NCI-H146 treated with DMSO at 0.1 percent for 48 hours (cell line): Measurements from ENCODE around the gene MLPH.
A peak's percentile ranks its signal among the peaks of the same experiment; 100 is the strongest.

Source experiments
- DNase-seq: peaks from one replicate; lab custom pipeline; 2025; ENCODE audit not compliant: unreplicated experiment; lab: John Stamatoyannopoulos, UW

MLPH gene

GRCh38 chr2:237475704-237476141 is 11.3 kb upstream of the MLPH start:
- DNase-seq: peak; percentile 52

DNA sequence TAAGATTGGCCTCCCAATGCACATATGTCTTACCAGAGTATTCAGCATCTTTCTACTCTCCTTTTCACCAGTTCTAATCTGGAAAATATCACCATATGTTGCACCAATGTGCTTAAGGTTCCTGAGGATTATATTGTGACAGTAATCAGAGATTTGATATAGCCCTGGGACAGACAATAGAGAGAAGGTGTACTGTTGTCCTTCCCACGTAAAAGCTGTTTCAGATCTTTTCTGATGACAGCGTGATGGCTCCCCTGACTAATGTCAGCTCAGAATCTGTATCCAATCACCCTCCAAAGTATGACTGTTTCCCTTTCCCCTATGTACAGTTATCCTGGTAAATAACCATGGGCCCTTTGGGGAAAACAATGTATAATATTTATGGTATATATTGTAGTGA is 9.0 kb upstream of the MLPH start:
- DNase-seq: no peak

- DNase-seq: no peak
These were observed 8.1 kb upstream of the MLPH start for GRCh38 chr2:237478979-237479378.

DNA sequence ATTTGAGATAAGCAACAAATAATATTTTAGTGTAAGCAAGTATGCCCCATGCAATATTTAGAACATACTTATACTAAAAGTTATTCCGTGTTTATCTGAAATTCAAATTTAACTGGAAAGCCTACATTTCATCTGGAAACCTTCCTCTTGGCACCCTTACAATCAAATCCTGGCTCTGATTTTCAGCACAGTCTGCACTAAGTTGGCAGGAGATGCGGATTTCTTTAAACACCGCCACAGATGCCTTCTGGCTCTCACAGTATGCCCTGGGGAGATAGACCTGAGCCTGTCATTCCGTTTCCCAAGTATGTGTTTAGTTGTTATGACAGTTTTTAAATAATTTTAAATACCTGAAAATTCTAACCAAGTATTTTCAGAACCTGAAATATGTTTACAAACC is 7.3 kb upstream of the MLPH start:
- no peak for DNase-seq

DNA sequence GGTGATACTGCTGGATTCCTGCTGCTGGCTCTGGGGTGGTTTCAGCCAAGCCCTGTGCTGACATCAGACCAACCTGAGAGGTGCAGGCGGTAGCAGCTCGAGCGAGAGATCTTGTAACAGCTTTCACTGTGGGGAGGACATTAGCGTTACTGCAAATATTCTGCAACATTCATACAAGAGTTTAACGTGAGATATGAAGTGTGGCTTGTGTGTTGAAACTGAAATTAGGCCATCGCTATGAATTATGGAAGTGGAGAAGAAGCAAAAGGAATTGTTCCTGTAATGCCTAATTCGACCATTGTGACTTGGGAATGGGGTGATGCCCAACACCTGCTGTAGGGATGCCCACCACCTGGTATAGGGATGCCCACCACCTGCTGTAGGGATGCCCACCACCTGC is 6.5 kb upstream of the MLPH start:
- no peak for DNase-seq

GRCh38 chr2:237480988-237481525 is 6.0 kb upstream of the MLPH start:
- no peak for DNase-seq

- peak; percentile 96 for DNase-seq
These were observed 4.6 kb upstream of the MLPH start for GRCh38 chr2:237482485-237482884.

- DNase-seq: no peak
These were observed 3.9 kb upstream of the MLPH start for GRCh38 chr2:237483018-237483731.

GRCh38 chr2:237485304-237485703 is 1.7 kb upstream of the MLPH start:
- DNase-seq: peak; percentile 30

- DNase-seq: no peak
These were observed 1.2 kb upstream of the MLPH start for GRCh38 chr2:237485844-237486243.

- DNase-seq: no peak
These were observed 675 bp upstream of the MLPH start for GRCh38 chr2:237486334-237486818.

DNA sequence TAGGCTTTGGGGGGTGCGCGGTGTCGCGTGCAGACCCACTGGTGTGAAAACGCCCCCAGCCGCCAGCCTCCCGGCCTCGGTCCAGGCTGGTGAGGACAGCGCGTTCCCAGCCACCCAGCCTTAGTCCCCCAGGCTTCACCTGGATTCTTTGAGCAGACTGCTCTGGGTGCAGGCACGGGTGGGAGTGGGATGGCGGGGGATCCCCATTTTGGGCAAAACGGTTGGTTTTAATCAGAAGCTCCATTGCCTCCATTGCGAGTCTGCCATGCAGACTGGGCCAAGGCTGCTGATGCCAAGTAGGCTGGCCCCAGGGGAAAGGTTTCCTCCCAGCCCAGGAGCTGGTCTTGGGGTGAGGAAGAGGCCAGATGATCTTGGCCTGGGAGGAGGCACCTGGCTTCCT is 445 bp downstream of the MLPH start:
- no peak for DNase-seq

GRCh38 chr2:237488295-237488694 is 1.2 kb downstream of the MLPH start:
- DNase-seq: no peak

- no peak for DNase-seq
These were observed 2.1 kb downstream of the MLPH start for GRCh38 chr2:237488901-237489860.

DNA sequence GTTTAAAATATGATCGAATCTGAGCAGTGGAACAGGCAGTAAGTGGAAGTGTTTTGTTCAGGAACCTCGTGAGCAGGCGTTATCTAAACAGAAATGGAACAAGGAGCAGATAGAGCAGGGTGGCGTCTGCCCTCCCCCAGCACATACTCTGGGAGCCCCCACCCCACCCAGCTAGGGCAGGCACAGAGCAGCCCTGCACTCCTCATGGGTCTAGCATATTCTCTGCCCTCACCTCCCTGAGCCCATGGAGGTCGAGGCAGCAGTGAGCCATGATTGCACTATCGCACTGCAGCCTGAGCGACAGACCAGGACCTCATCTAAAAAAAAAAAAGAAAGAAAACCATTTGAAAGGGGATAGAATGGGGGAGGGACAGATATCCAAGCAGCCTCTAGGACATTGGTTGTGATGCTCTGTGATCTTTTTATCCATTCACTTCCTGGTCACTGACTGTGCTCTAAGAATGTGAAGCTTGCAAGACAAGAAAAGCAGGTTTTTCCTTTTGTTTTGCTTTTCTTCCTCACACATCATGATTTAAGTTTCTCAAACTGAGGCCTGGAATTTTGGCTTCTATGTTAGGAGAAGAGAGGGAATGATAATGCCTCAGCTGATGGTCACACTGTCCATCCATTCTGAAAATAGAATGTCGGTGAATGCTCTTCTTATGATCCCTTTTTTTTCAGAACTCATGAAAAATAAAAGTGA is 3.1 kb downstream of the MLPH start:
- DNase-seq: no peak

- DNase-seq: no peak
These were observed 3.7 kb downstream of the MLPH start for GRCh38 chr2:237490795-237491194.

- DNase-seq: no peak
These were observed 4.6 kb downstream of the MLPH start for GRCh38 chr2:237491515-237492118.

DNA sequence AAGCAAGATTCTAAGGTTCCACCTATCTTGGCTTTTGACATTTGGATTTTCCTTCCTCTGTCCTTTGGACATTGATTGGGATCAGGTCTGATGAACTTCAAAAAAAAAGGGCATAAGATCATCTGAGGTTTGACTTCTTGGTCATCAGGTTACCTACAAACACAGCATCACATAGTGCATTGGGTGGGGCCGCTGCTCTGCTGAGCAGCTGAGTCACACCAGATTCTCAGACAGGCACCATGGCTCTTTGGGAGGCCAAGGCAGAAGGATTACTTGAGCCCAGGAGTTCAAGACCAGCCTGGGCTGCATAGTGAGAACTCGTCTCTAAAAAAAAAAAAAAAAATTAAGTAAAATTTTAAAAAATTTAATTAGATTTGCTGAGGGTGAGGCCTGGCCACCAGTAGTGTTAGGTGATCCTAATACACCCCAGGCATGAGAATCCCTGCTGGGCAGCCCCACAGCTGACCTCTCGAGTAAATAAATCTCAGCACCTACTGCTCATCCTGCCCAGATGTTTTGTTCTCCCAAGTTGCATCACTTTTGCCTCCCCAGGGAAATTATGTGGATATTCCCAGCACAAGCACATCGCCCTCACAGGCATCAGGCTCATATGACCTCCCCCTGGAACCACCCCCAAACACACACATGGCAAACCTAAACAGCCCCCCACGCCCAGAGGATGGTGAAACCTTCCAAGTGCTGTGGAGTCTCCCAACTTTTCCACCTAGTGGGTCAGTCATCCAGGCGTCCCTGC is 5.3 kb downstream of the MLPH start:
- DNase-seq: no peak

DNA sequence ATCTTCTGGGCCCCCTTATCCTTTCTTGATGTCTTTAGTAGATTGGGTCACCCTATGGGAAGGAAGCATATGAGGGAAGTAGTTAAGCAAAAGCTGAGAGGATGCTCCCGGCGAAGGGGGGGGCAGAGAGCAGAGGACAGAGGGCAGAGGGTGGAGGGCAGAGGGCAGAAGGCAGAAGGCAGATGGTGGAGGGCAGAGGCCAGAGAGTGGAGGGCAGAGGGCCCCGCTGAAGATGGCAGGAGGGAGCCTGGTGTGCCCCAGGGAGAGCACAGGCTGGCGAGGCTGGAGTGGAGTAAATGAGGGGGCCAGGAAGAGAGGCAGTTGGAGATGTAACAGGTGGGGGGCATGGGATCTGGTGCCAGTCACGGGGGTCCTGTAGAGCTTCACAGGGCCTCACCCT is 7.0 kb downstream of the MLPH start:
- no peak for DNase-seq

GRCh38 chr2:237495521-237496117 is 8.6 kb downstream of the MLPH start:
- DNase-seq: no peak
